Measurements from ENCODE around the gene SLC9A7.

DNA sequence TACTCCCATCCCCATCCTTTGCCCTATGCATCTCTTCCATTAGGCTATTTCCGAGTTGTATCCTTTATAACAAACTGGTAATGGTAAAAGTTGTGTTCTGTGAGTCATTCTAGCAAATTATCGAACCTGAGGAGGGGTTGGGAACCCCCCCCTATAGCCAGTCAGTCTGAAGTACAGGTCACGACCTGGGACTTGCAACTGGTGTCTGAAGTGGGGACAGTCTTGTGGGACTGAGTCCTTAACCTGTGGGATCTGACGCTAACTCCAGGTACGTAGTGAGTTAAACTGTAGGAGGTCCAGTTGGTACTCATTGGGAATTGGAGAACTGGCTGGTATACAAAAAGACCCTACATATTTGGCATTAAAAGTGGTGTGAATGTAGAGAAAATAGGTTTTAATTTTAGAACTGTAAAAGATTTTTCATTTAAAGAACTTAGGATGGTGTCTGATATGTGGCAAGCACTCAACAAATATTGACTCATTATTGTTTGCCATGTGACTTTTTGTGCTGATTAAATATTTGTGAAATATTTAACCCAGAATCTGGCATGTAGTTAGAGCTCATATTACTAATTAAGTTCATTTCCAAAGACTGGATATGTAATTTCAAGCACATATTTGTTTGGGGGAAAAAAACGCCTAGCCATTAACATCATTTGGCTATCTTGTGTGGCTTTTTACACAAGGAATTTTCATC is 134.7 kb downstream of the SLC9A7 start:
- TF ChIP-seq POLR2A (IDR thresholded peaks at IDR 0.05) = no peak
- TF ChIP-seq, protein P1, sequence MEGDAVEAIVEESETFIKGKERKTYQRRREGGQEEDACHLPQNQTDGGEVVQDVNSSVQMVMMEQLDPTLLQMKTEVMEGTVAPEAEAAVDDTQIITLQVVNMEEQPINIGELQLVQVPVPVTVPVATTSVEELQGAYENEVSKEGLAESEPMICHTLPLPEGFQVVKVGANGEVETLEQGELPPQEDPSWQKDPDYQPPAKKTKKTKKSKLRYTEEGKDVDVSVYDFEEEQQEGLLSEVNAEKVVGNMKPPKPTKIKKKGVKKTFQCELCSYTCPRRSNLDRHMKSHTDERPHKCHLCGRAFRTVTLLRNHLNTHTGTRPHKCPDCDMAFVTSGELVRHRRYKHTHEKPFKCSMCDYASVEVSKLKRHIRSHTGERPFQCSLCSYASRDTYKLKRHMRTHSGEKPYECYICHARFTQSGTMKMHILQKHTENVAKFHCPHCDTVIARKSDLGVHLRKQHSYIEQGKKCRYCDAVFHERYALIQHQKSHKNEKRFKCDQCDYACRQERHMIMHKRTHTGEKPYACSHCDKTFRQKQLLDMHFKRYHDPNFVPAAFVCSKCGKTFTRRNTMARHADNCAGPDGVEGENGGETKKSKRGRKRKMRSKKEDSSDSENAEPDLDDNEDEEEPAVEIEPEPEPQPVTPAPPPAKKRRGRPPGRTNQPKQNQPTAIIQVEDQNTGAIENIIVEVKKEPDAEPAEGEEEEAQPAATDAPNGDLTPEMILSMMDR (IDR thresholded peaks at IDR 0.05) = no peak

All from transverse colon (tissue), 3 donors.